IMR-90 (cell line): ENCODE data around the gene CENPP. TPM values are rescaled to one million over a fixed set of nuclear protein-coding genes. Genes with fewer than 3 reads are reported as not detected.
A peak's percentile ranks its signal among the peaks of the same experiment; 100 is the strongest.

ENCODE experiments used
- ATAC-seq: fragments of 200-7000 bp; cut with Tn5 transposase; 2 replicates; pipeline ENCODE4 v1.9.1; 2020; ENCODE audit warnings: low read depth, mild to moderate bottlenecking, moderate library complexity
- BruUV-seq: library from RNA; stranded (reverse); fragments of 400-500 nt; replicated peaks from 2 replicates; lab custom pipeline; 2021; lab: Mats Ljungman, UMichigan
- CTCF ChIA-PET: fragments of 300-600 bp; formaldehyde crosslinking; extraction: SDS; loops from one replicate; lab custom pipeline; 2021; ENCODE audit warnings: antibody characterized with exemption; lab: Yijun Ruan, JAX
- POLR2A ChIA-PET: fragments of 300-600 bp; sonication (Branson Sonifier 250); formaldehyde crosslinking; loops from one replicate; lab custom pipeline; 2022; ENCODE audit warnings: antibody characterized with exemption; ENCODE audit not compliant: unreplicated experiment; lab: Charles Lee
- DNase-seq: peaks from one replicate; pipeline ENCODE4 v3.0.0; 2013
- H2AFZ ChIP-seq: replicated peaks from 2 replicates; pipeline ENCODE3; 2013; ENCODE audit warnings: low read length, mild to moderate bottlenecking; ENCODE audit not compliant: poor library complexity
- H2AK5ac ChIP-seq: 2 replicates; pipeline ENCODE4 v1.6.1; 2013; ENCODE audit warnings: low read depth, low read length, inconsistent platforms
- H2AK9ac ChIP-seq: replicated peaks from 2 replicates; pipeline ENCODE3; 2013; ENCODE audit warnings: mild to moderate bottlenecking, low read depth, low read length, moderate library complexity; ENCODE audit not compliant: poor library complexity
- H2BK120ac ChIP-seq: 2 replicates; pipeline ENCODE4 v1.6.1; 2013; ENCODE audit warnings: low read depth, low read length, inconsistent platforms
- H2BK15ac ChIP-seq: 3 replicates; pipeline ENCODE4 v1.6.1; 2013; ENCODE audit warnings: low read depth, low read length, inconsistent platforms
- H2BK20ac ChIP-seq: 2 replicates; pipeline ENCODE4 v1.6.1; 2013; ENCODE audit warnings: low read depth, mild to moderate bottlenecking, inconsistent platforms, low read length, moderate library complexity
- H2BK5ac ChIP-seq: 2 replicates; pipeline ENCODE4 v1.6.1; 2013; ENCODE audit warnings: mild to moderate bottlenecking, low read depth, low read length, inconsistent platforms; ENCODE audit not compliant: poor library complexity, severe bottlenecking
- H3K14ac ChIP-seq: replicated peaks from 2 replicates; pipeline ENCODE4 v1.6.1; 2013; ENCODE audit warnings: low read depth, low read length, inconsistent platforms
- H3K18ac ChIP-seq: 2 replicates; pipeline ENCODE4 v1.6.1; 2013; ENCODE audit warnings: low read depth, low read length, control low read depth
- H3K23ac ChIP-seq: 2 replicates; pipeline ENCODE4 v1.6.1; 2013; ENCODE audit warnings: low read depth, low read length, inconsistent platforms
- H3K27ac ChIP-seq: 2 replicates; pipeline ENCODE4 v1.5.1; 2013; ENCODE audit warnings: mild to moderate bottlenecking, control low read depth, low read length; ENCODE audit not compliant: insufficient read depth
- H3K27me3 ChIP-seq: 2 replicates; pipeline ENCODE4 v1.6.1; 2013; ENCODE audit warnings: low read length; ENCODE audit not compliant: control insufficient read depth, insufficient read depth
- H3K36me3 ChIP-seq: 2 replicates; pipeline ENCODE4 v1.6.1; 2013; ENCODE audit warnings: low read length, mixed read lengths; ENCODE audit not compliant: control insufficient read depth, insufficient read depth
- H3K4ac ChIP-seq: 2 replicates; pipeline ENCODE4 v1.6.1; 2013; ENCODE audit warnings: low read depth, low read length, inconsistent platforms
- H3K4me1 ChIP-seq: 2 replicates; pipeline ENCODE4 v1.6.1; 2013; ENCODE audit warnings: low read length, mixed read lengths; ENCODE audit not compliant: control insufficient read depth, insufficient read depth
- H3K4me2 ChIP-seq: 2 replicates; pipeline ENCODE4 v1.6.1; 2013; ENCODE audit warnings: low read depth, mild to moderate bottlenecking, control low read depth, low read length, moderate library complexity
- H3K4me3 ChIP-seq: 2 replicates; pipeline ENCODE4 v1.5.1; 2013; ENCODE audit warnings: low read depth, mild to moderate bottlenecking, control low read depth, low read length, moderate library complexity; ENCODE audit not compliant: insufficient read depth
- H3K56ac ChIP-seq: 2 replicates; pipeline ENCODE4 v1.6.1; 2013; ENCODE audit warnings: low read length, inconsistent platforms; ENCODE audit not compliant: insufficient read depth; ENCODE audit errors: extremely low read depth
- H3K79me1 ChIP-seq, 2 experiments: 2 replicates each; pipeline ENCODE4 v1.6.1; 2013; ENCODE audit warnings: low read length in 2 of 2, inconsistent platforms in 1 of 2, low read depth in 1 of 2
- H3K9ac ChIP-seq: 2 replicates; pipeline ENCODE4 v1.6.1; 2013; ENCODE audit warnings: low read depth, low read length, control low read depth
- H3K9me1 ChIP-seq: 2 replicates; pipeline ENCODE4 v1.6.1; 2013; ENCODE audit warnings: low read length, inconsistent platforms; ENCODE audit not compliant: insufficient read depth
- H3K9me3 ChIP-seq: 2 replicates; pipeline ENCODE4 v1.6.1; 2013; ENCODE audit warnings: low read length; ENCODE audit not compliant: control insufficient read depth, insufficient read depth
- H4K20me1 ChIP-seq: 2 replicates; pipeline ENCODE4 v1.6.1; 2013; ENCODE audit warnings: low read length, inconsistent platforms; ENCODE audit not compliant: insufficient read depth
- H4K5ac ChIP-seq: 2 replicates; pipeline ENCODE4 v1.6.1; 2013; ENCODE audit warnings: mild to moderate bottlenecking, low read depth, low read length, control low read depth
- H4K8ac ChIP-seq, 2 experiments: 2 replicates each; pipeline ENCODE4 v1.6.1; 2013; ENCODE audit warnings: low read depth in 2 of 2, low read length in 2 of 2, control low read depth in 1 of 2, inconsistent platforms in 1 of 2
- H4K91ac ChIP-seq: 2 replicates; pipeline ENCODE4 v1.6.1; 2013; ENCODE audit warnings: low read depth, low read length, inconsistent platforms; ENCODE audit not compliant: insufficient read depth
- CHD1 ChIP-seq: IDR thresholded peaks from 2 replicates; pipeline ENCODE4 v1.6.1; 2012; ENCODE audit warnings: low read depth, low read length, improper control_type of control experiment
- MAZ ChIP-seq: IDR thresholded peaks from 2 replicates; pipeline ENCODE4 v1.6.1; 2012; ENCODE audit warnings: low read depth, mild to moderate bottlenecking, low read length, improper control_type of control experiment, moderate library complexity, borderline replicate concordance
- WGBS, 2 experiments: methylation state at CpG; one replicate each; pipeline versions ENCODE4 v1.1.5 to v1.1.7; 2013; ENCODE audit warnings: missing lambda C conversion rate in 2 of 2; ENCODE audit not compliant: insufficient read length in 1 of 2; ENCODE audit errors: extremely low coverage in 2 of 2; 5-methylcytosine and 5-hydroxymethylcytosine counted together
- dilution Hi-C: fragments of 300-500 bp; cut with HindIII; formaldehyde crosslinking; loops from one replicate; pipeline ENCODE4 v1.14.3; 2018; ENCODE audit warnings: low sequenced_read_pairs; ENCODE audit not compliant: unreplicated experiment
- in situ Hi-C: fragments of 300-500 bp; cut with MboI; formaldehyde crosslinking; loops from 3 replicates; pipeline ENCODE4 v1.14.3; 2019; ENCODE audit warnings: low sequenced_read_pairs, inconsistent platforms, mixed read lengths
- intact Hi-C: fragments of 100-400 bp; cut with micrococcal nuclease; formaldehyde crosslinking; loops from 2 replicates; pipeline ENCODE4 v1.10.0; 2022
- polyA plus RNA-seq, 3 experiments: library from polyadenylated mRNA; depleted of rRNA; stranded (reverse); fragments of >200 nt; gene quantifications; 2 replicates each; pipeline ENCODE4 v1.2.3, GENCODE V29; 2012; ENCODE audit warnings: low replicate concordance in 1 of 3
- total RNA-seq: library from RNA; depleted of rRNA; stranded (reverse); fragments of >200 nt; gene quantifications from 2 replicates; pipeline ENCODE4 v1.2.3, GENCODE V29; 2012

Gene CENPP
- total and polyA plus RNA-seq, 2 of the 4 experiments (the other 2 are of a cell fraction) = 1.4 to 2.0 TPM

DNA sequence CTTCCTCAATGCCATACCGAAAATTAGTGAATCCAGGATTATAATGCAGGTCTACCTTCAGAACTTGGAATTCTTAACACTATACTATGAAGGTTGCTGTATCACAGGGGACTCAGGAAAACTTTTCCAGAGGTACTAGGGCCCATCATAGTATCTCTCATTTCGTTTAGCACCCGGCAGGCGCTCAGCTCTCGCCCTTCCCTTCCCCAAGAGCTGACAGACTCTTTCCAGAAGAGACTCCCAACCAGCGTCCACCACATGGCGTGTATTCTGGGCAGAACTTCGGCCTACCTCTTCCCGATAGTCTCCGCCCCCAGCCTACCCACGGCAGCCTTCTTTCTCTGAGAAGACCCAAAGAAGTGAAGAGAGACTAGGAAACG lies 874 bp upstream of the CENPP start:
- DNase-seq (no peak), ATAC-seq (peak; percentile 34)
- Histone ChIP-seq H2BK120ac (no peak overlapping the region), H3K4me3 (peak overlapping the region; percentile 64), H3K79me1 (peaks cover 16 to 38% of the 10 kb centered on the region in 2 experiments), H3K56ac (peak overlapping the region; percentile 86), H2BK5ac (peak overlapping the region; percentile 55), H3K14ac (peak overlapping the region; percentile 86), H3K4me2 (peak overlapping the region; percentile 97), H4K5ac (peak overlapping the region; percentile 43), H3K4ac (peak overlapping the region; percentile 86), H4K91ac (peak overlapping the region; percentile 83; the same call in 1 of the 2 replicates), H3K23ac (peak overlapping the region; percentile 34), H3K18ac (no peak overlapping the region), H2AFZ (peak overlapping the region; percentile 99), H3K36me3 (peaks cover 7% of the 10 kb centered on the region), H4K20me1 (no peaks in the 10 kb centered on the region), H2BK20ac (no peak overlapping the region), H4K8ac (peak overlapping the region; percentile 76 to 97), H3K27me3 (no peaks in the 10 kb centered on the region), H3K9me3 (no peaks in the 10 kb centered on the region), H2AK9ac (peak overlapping the region; percentile 92), H3K9me1 (no peaks in the 10 kb centered on the region), H3K4me1 (no peaks in the 10 kb centered on the region), H2BK15ac (no peak overlapping the region), H2AK5ac (no peak overlapping the region), H3K27ac (peak overlapping the region; percentile 96), H3K9ac (peak overlapping the region; percentile 75)
- intact Hi-C loops (no loop called here), in situ Hi-C loops (loop anchor here (5.0 to 25.0 kb wide), 2 partner anchors 312 to 462 kb away; no protein-coding TSS in a partner anchor), dilution Hi-C loops (no loop called here)
- no TSS peak for BruUV-seq
- ChIA-PET POLR2A (no interaction called here), CTCF (interaction anchor here (1.2 to 1.5 kb wide), 2 partner anchors 184 to 284 kb away, joined by 4 to 7 read pairs; no protein-coding TSS in a partner anchor)
- no peak for TF ChIP-seq CHD1
- no peak for TF ChIP-seq MAZ
- WGBS, 2 experiments = 0% methylated on average over 9 of the region's 12 CpGs; no CpG with 5 or more reads in 1 of the 2 experiments
